ENCODE measurements around the gene LARGE1.

GRCh38 chr22:33882991-33883390, 37.3 kb downstream of the LARGE1 start:
- TF ChIP-seq EZH2 (IDR thresholded peaks at IDR 0.05; ENCODE audit: low read depth, low read length, severe bottlenecking): no peak
- TF ChIP-seq CTCF (IDR thresholded peaks at IDR 0.05; ENCODE audit: control extremely low read depth in 1 of 3, insufficient read depth in 1 of 3, low read depth in 1 of 3, low read length in 3 of 3): no peak
- TF ChIP-seq USF2 (IDR thresholded peaks at IDR 0.05; ENCODE audit: low read length): no peak
- TF ChIP-seq KDM1A (IDR thresholded peaks at IDR 0.05; ENCODE audit: borderline replicate concordance, low read length): no peak
- TF ChIP-seq CTBP2 (IDR thresholded peaks at IDR 0.05; ENCODE audit: borderline replicate concordance, insufficient read depth, insufficient read length, low read length): no peak
- TF ChIP-seq GABPA (IDR thresholded peaks at IDR 0.05; ENCODE audit: borderline replicate concordance, insufficient read depth, low read length): no peak
- no peak for TF ChIP-seq RNF2 (IDR thresholded peaks at IDR 0.05; ENCODE audit: borderline replicate concordance, low read depth, low read length, missing control alignments, poor library complexity, severe bottlenecking)
- TF ChIP-seq POLR2AphosphoS5 (IDR thresholded peaks at IDR 0.05; ENCODE audit: low read depth, low read length): no peak
